Stimulated activated CD8-positive, alpha-beta memory T cell treated with anti-CD3 and anti-CD28 coated beads, Interleukin-7, amount 100 ng/mL, for 1 hour (primary cell): ENCODE measurements around the gene COPB1.

Experiments used
- DNase-seq, 2 donors: peaks; one replicate each; pipeline ENCODE4 v3.0.0-alpha.2; 2020; ENCODE audit warnings: low read depth in 2 of 2

Gene COPB1

DNA sequence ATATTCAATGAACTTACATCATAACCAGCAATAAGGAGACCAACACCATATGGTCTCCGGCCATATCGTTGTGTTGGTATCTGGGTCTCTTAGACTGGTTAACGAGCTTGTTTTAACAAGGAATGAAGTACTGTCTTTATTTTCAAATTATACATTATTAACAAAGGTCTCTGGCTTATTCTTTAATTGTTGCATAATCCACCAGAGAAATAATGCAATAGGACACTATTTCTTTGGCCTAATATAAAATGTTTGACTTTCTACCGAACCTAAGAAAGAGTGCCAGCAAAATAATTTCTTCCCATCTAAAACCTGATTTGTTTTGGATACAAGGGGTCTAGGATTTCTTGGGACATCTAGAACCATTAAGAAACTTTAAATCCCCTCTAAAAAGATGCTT, 14.2 kb upstream of the COPB1 start:
- DNase-seq = no peak

DNA sequence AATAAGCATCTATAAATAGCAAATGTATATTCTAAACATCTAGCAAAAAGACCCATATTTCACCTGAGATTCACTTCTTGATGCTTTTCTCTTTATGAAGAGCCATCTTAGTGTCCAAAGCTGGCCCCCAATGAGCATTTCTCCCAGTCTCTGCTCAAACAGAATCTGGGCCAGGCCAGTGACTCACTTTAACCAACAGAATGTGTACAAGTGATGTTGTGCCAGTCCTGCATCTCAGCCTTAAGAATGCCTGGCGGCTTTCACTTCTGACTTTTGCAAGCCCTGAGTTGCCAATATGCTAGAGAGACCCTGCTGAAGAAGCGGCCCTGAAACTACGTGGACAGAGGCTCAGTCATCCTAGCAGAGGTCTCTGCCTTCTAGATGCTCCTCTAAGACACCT, 6.9 kb upstream of the COPB1 start:
- no peak for DNase-seq

DNA sequence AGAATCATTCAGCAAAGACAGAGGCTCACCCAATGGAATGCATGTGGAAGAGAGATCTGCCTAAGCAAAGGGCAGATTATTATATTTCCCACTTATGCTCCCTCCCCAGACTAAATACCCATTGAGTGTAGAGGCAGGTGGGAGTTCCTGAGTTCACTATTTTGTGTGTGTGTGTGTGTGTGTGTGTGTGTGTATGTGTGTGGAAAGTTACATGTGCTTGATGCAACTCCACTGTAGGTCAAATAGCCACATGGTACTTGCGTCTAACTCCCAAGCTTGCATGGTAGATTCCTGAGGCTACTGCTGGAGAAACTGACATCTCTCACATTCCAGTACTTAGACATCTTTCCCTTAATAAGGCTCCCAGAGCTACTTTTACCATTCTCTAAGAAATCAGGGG, 3.4 kb upstream of the COPB1 start:
- DNase-seq = no peak

DNA sequence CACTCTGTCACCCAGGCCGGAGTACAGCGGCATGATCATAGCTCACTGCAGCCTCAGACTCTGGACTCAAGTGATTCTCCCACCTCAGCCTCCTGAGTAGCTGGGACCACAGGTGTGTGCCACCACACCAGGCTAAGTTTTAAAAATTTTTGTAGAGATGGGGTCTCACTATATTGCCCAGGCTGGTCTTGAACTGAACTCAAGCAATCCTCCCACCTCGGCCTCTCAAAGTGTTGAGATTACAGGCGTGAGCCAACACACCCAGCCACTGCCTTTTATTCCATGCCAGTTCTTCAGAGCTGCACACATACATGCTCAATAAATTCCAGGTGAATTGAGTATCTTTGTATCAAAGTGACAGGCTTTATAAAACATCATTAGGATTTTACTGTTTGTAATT, 2.4 kb upstream of the COPB1 start:
- no peak for DNase-seq

DNA sequence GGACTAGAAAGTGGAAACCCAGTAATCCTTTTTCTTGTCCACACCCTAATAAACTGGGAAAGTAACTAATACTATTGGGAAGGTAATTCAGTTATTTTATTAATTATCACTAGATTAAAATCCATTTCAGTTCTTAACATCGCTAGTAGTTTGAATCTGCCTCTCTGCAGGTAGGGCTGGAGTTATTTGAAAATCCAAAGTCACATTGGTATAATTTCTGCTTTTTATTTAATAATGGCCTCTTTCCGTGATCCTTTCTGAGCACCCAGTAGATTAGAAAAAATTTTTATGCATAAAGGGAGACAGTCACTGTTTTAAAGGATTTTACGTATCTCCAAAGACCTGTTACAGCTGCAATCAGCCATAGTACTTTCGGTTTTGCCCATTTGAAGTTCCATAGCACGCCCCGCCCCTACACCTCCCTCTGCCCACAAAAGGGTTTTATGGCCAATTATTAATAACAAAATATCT, 605 bp upstream of the COPB1 start:
- peak in 1 of 2 donors; percentile 17 for DNase-seq

DNA sequence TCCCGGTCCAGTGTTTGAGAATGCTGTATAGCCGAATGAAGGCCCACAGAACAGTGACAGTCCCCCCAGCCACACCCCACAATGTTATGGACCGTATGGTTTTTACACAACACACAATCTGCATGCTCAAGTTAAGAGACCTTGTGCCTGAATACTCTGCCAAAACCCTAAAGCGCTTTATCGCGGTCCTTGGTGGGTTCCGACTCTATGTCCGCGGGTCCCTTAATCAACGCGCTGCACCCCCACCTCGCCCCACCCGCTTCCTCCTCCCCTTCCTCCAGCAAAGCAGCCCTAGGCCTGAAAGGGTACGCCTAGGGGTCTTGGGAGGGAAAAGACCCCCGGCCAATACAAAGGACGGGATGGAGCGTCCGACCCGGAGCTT, 442 bp downstream of the COPB1 start:
- DNase-seq = peak; percentile 5 to 9

DNA sequence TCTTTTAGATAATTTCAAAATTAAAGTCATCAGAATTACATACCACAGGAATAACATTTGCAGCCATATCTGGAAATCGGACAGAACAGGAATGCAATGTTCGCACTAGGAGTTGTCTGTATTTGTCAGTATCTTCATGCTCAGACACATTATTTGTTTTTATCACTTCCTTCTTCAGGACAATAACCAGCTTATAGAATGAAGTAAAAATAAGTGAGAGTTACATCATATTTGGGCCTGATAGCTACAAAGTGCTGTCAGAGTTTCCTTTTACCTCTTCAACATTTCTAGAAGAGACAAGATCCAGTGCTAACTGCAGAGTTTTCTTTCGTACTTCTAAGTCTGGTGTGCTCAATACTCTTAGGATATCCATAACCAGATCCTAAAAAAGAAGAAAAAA, 18.9 kb downstream of the COPB1 start:
- no peak for DNase-seq

DNA sequence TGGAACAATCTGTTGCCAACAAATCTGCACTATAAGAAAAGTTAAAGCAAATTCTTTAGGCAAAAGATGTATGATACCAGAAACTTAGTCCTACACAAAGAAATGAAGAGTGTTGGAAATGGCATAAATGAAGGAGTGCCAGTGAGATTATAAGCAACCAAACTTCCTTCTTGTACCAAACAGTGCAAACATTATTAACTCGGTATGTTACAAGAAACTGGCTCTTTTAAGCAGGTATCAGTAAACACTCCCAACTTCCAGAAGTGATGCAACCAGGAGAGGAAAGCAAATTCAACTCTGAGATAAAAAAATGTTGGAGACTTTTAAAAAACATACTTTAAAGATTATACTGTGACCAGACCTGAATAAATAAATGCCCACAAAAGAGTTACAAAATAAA, 28.5 kb downstream of the COPB1 start:
- DNase-seq = no peak

DNA sequence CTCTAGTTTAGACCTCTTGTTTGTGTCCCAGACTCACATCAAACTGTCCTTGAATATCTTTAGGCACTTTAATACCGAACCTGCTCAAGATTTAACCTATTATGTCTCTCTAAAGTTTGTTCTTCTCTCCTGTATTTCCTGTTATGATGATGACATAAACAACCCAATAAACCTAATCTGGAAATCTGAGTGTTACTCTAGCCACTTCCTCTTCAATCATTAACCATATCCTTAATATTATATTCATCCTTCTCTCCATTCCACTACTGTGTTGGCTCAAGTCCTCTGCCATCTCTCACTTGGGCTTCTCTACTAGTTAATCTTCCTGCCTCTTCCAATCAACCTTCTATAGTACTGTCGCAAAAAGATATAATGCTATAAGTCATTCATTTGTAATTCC, 36.0 kb downstream of the COPB1 start:
- DNase-seq = no peak

DNA sequence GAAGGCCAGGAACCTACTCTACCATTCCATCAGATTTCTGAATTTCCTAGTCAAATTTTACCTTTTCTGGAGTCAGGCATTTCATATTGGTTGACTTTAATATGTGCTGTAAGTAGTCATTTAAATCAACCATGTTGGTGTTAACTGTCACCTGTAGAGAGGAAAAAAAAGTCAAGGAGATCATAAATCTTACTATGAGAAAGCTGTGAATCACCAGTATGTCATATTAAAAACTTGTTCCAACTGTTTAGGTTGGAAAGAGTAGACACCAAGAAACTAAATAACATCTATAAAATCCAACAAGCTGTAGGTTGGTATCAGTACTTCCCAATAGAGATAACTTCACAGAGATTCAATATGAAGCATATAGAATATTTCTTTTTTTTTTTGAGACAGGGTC, 39.5 kb downstream of the COPB1 start:
- DNase-seq = no peak

DNA sequence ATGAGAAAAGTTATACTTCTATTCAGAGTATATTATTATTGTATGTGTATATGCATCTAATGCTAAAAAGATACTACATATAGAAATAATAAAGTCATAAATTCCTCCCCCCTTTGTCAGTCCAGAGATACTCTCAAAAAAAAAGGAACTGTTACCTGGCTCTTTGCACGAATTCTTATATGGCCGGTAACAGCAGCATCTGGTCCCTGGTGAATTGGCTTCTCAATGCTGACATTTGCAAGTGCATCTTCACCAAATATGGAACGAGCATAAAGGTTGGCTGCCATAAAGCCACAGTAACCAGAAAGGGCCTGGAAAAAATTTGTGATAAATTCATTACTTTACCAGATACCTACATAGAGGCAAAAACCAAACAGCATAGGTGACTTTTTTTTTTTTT, 41.2 kb downstream of the COPB1 start:
- DNase-seq = no peak

DNA sequence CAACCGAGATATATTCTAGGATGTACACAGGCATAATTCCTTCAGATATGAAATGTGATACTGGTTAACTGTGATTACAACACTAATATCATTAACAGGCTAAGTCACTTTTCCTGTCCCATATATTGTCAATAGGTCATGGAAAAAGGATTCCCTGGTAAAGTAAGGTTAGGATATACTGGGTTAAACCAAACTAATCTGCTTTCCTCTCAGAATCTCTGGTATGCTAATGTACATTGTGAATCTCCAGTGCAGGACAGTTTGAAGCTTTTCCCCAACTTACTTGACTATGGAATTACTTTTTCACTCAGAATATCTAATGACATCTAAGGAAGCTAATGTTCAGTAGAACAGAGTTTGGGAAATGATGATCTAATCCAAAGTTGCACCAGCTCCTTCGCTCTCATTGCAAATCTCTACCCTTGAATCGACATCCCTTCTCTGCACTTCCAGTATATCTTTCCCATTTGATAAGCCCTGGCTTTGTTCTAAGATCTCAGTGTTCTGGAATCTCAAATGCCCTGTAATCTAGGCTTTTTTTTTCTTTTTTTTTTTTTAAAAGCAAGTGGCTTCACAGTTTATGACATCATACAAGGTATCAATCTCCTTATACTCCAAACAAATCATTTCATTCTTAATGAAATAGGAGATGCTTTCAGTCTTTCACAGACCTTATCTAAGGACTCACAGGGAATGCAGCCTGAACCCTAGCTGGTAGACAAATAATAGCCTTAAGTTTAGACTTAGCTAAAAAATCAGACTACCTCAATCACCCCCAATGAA, 43.8 kb downstream of the COPB1 start:
- no peak for DNase-seq

DNA sequence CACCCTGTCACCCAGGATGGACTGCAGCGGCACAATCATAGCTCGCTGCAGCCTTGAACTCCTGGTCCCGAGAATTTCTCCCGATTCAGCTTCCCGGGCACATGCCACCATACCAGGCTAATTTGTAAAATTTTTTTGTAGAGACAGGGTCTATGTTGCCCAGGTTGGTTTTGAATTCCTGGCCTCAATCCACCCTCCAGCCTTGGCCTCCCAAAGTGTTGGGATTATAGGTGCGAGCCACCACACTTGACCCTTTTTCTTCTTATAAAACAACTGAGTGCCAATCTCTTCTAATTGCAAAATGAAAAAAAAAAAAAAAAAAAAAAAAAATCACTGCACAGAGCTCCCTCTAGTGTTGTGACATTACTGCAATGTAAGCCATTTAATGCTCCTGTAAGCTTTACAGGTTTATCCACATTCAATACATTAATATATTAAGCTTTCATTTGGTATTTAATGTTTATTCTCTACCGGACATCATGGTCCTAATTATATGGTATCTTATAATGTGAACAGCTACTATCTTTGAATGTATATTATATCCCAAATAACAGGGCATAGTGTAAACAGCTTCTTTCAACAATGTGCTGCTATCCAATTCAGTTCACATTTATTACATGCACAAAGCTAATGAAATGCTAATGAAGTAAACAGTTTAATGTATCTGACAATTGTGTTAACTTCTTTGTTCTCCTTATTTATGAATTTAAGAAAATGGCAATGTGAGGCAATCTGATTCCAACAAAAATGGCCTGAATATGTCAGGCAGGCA, 44.6 kb downstream of the COPB1 start:
- no peak for DNase-seq

DNA sequence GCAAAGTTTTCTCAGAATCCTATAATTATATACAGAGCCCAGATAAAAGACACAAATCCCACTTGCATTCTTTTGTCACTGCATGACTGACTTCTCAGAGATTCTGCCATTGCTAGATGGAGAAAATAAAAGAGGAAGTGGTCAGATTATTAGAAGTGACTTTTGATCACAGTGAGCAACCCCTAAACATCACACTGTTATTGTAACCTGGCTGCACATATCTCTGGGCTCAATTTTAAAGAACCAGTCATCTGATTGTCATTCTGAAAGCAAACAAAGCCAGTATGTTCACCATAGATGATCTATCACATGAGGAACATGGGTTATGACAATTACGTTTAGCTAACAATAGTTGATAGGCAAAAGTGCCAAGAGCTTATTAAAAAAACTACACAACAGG, 47.8 kb downstream of the COPB1 start:
- no peak for DNase-seq

DNA sequence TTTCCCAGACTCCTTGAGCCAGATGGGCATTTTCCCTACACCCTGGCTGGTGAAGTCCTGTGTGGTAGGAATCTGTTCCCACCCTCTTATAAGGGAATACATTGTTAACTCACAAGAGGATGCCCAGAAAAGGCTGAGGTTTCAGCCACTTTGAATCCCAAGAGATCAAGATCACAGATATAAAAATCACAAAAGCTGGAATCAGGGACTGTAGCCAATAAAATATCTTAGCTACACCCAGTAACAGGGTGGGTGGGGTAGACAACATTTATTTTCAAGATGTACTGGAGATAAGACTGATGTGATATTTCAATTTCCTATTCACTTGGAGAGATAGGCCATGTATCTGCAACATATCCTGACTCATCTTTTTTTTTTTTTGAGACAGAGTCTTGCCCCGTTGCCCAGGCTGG, 50.3 kb downstream of the COPB1 start:
- DNase-seq = no peak

DNA sequence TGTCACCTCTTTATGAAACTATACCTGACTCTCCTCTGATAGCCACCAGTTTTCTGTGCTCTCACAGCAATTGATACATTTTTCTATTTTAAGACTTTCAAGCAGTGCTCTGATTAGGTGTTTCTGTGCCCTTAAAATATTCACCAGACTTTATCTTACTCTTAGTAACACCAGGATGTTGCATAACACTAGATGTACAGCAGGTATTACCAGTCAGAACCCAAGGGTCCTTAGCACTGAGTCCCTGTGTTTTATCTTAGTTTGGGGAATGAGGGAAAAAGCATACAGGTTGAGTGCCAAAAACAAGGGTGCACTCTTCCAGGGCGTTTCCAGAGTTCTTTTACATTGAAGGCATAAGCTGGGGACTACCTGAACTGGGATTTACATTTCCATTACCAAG, 51.4 kb downstream of the COPB1 start:
- DNase-seq = no peak

DNA sequence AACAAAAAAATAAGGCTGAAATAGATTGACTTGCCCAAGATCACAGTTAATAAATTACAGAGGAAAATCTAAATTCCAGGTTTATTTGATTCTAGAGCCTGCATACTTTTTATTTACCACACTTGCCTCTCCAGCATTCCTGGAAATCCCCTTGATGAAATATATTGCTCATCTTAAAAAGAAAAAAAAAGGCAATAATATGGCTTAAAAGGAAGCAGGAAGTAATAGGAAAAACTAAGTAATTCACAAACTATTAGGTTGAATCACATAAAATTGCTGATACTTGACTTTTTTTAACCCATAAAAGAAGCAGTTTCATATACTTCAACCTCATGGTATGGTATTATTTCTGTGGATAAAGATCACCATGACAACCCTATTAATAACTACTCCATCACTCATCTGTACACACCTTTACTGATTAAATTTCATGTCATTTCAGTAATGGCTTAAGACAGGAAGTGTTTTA, 52.9 kb downstream of the COPB1 start:
- DNase-seq = no peak

DNA sequence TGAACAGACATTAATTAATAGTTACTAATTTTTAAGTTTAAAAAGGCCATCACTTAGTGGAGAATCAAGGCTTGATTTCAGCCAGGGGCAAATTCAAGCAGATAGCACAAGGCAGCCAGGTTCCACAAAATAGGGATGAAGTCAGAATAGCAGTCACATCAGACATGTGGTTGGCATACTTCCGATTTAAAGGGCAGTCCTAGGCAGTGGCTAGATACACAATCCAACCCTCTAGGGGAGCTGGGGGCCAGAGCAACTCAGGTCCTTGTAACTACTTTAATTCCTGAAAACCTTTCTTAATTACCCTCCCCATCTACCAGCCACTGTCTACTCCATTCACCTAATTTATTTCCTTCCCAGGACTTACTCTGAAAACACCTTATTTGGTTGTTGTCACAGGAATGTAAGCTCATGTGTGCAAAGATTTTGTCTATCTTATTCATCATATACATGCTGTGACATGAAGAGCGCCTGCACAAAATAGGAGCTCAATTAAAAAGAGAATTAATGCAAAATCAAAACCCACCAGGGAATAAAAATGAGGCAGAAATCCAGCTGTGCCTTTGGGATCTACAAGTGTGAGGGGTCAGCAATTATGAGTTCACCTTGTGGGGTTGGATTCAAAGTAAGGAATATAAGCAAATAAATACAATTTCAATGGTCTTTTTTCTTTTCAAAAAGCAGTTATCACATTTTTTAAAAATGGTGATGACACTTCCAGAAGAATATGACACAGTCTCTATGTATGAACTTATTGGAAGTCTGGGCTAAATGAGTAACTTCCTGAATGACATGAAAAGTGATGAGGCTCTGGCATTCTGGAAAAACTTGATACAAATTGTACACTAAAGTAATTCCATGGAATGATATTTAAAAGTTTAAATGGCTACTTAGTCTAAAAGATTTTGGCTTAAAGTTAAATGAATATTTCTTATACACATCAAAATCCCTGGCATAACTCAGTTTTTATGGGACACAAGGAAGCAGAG, 53.8 kb downstream of the COPB1 start:
- DNase-seq = no peak

DNA sequence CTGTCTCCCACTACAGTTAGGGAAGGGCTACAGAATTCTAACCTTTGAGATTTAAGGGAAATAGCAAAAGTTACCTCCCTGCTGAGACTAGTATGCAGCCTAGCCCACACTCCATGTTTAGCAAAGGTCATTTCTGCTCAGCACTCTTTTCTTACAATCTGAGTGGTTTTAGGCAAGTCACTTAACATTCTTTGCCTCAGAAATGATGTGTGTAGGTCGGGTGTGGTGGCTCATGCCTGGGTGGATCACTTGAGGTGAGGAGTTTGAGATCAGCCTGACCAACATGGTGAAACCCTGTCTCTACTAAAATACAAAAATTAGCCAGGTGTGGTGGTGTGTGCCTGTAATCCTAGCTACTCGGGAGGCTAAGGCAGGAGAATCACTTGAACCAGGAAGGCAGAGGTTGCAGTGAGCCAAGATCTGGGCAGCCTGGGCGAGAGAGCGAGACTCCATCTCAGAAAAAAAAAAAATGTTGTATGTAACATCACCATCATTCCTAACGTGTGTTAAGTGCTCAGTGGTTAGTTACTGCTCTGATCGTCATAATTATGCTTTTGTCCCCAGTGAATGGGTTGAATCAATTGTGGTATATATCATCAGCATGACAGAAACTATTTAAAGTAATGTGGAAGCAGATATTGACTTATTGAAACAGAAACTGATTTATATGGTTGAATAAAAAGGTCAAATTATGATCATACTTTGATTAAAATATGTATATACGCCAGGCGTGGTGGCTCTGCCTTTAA, 55.0 kb downstream of the COPB1 start:
- DNase-seq = no peak

DNA sequence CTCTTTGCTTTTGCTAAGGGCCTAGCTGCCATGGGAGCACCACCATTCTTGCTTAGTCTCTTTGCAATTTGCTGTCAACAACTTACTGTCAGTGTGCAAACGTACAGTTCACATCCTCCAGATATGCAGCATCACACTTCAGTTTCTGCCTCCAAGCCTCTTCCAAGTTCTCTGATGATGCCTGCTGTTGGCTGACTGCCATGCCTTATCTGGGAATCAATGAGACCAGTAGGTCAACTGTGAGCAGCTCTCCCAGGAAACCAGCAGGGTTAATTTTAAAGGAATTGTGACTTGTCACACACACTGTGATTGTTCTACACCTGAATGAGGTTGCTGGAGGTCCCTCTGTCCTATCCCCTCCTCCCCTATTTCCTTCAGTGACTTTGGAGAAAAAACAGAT, 56.0 kb downstream of the COPB1 start:
- DNase-seq = no peak
